Glomerular visceral epithelial cell (primary cell): ENCODE data around the gene GREB1.

Experiments
- DNase-seq: peaks from one replicate; pipeline ENCODE4 v3.0.0-alpha.2; 2016; ENCODE audit errors: extremely low spot score

Gene GREB1

DNA sequence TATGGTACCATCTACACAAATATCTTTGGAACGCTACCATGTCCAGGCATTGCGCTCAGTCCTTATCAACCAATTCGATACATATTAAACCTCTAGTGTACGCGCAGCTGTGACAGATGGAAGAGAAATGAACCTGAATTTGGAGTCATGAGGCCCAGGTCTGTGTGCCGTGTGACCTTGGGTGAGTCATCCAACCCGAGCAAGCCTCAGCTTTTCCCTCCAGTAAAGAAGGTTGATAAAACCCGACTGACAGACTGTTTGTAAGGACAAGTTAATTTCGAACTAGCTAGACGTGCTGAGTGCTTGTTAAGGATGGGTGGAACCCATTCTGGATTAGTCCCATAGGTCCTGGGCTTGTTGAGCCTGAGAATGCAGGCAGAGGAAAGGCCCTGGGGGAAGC lies 28.2 kb downstream of the GREB1 start:
- DNase-seq = no peak

DNA sequence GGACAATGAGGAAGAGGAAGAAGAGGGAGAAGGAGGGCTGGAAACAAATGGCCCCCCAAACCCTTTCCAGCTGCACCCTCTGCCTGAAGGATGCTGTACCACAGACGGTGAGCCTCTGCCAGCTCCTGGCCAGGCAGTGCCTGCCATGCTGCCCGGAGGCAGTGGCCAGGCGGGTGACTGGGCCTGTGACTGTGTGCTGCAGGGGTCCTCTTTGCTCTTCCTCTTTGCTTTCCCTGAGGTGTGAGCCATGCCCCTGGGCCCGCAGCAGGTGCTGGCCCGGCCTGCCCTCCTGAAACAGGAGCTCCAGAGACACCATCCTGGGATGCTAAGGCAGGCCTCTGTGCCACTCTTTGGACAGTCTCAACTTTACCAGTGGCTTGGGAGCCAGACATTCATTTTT lies 28.6 kb downstream of the GREB1 start:
- DNase-seq = no peak

DNA sequence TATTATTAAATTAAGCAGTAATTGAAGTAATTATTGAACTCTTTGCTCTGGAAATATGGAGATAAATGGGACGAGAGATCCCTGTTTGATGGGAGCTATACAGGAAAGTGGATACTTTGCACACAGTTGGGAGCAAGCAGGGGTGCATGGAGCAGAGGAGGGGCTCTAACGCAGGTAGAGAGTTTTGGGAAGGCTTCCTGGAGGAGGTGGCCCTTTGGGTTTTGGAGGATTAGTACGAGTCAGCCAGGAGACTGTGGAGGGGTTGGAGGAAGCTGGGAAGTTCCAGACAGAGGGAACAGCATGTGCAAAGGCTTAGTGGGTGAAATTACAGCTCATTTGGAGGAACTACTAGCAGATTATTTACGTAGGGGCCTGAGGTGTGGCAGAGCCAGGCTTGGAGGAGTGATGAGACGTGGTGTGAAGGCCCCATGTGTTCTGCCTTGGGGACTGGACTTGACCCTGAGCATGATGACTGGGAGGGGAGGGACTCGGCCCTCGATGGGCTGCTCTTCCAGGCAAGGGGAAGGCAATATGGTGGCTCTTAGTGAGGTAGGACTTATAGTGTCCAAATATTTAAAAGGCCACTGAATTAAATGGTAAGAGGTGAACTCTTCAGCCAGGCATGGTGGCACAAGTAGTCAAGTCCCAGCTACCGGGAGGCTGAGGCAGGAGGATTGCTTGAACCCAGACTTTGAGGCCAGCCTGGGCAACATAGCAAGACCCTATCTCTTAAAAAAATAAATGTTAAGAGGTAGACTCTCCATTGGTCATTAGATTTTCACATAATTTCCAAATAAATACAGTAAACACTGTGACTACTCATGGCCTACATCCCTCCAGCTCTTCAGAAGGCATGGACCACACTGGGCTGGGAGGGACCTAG lies 30.2 kb downstream of the GREB1 start:
- no peak for DNase-seq

DNA sequence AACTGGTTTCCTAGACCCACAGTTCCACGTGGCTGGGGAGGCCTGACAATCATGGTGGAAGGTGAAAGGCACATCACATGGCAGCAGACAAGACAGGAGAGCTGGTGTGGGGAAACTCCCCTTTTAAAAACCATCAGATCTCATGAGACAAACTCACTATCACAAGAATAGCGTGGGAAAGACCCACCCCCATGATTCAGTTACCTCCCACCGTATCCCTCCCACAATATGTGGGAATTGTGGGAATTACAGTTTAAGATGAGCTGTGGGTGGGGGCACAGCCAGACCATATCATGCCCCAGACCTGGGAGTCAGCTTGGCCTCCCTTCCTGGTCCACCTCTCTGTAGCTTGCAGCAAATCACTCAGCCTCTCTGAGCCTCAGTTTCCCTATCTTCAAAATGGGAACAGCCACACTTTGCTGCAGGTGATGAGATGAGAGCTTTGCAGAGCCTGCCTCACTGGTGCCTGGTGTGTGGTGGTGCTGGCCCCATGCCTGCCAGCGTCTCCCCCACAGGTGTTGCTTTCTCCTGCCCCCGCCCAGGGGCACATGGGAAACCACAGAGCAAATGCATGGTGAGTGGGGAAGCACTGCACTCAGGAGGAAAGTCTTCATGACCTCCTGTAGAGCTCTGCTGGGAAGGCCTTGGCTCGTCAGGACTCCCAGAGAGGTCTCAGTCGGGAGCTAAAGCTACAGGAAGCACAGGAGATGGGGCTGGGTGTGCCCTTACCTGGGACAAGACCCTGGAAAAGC lies 31.1 kb downstream of the GREB1 start:
- DNase-seq = no peak

DNA sequence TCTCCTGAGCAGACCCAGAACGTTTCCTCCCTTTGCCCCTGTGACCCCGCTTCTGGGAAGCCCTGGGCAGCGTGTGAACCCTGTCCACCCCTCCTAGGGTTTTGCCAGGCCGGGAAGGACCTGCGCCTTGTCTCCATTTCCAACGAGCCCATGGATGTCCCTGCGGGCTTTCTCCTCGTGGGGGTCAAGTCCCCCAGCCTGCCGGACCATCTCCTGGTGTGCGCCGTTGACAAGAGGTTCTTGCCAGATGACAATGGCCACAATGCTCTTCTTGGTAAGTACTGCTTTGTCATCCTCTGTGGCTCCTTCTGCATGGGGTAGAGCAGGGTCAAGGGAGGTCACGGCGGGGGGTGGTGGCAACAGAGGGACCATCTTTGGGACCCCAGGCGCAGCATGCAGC lies 32.5 kb downstream of the GREB1 start:
- no peak for DNase-seq

DNA sequence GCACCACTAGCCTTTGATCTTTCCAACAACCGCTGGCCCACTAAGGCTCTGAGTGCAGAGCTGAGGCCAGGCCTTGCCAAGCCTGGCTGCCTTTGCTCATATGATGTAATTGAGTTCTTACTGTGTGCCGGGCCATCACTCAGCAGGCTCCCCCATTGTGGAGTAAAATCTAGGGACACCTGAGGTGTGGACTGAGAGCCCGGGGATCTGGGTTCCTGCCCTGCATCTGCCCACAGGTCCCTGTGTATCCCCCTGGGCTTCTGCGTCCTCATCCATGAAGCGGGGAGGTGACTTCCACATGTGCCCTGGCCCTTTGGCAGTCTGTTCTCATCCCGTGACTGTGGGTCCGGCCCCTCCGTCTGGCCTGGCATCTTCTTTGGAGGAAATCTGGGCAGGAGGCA lies 33.8 kb downstream of the GREB1 start:
- no peak for DNase-seq

DNA sequence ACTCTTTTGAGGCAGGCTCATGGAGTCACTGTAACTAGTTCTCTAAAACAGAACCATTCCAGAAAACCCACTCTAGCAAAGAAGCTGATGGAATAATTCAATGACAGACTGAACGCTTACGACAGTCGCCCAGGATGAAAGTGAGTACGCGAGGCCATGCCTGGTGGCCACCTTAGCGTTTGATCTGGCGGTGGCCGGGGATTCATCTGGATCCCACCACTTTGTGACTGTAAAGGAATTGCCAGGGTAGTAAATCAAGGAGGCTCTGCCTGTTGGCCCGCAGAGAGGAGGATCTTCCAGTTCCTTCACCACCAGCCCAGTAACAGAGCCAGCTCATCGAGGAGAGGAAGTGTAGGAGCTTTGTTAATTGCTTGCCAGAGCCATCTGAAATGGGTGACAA lies 34.6 kb downstream of the GREB1 start:
- no peak for DNase-seq

DNA sequence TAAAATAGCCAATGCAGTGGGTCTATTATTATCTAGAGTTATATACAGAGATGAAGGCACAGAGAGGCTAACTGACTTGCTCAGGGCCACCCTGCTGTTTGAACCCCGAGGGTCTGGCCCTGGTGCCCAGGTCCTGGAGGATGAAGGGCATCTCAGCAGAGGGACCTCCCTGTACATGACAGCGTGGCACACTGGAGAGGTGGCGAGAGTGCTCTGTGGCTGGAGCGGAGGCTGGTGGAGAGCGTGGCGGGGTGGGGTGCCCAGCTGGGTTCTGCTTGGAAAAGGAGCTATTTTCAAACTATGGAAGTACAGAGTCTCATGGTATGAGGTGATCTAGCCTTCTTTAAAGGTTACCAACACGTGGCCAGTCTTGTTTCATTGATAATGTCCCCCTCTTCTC lies 35.8 kb downstream of the GREB1 start:
- no peak for DNase-seq

DNA sequence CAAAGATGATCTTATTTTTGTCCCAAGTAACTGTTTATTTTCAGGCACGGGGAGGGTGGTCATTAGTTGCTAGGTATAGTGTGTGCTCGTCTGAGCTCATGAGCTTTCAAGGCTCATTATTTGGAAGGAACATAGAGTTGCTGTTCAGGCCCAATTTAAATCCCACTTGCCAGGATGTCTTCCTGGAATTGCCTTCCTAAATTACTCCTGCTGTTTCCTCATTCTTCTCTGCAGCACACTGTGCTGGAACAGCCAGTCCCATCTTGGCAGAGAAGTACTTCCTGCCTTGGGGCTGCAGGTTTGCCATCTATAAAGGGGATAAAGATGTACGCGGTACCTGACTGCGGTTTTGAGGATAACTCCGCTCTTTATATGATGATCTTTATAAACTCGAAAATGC lies 37.3 kb downstream of the GREB1 start:
- DNase-seq = no peak

DNA sequence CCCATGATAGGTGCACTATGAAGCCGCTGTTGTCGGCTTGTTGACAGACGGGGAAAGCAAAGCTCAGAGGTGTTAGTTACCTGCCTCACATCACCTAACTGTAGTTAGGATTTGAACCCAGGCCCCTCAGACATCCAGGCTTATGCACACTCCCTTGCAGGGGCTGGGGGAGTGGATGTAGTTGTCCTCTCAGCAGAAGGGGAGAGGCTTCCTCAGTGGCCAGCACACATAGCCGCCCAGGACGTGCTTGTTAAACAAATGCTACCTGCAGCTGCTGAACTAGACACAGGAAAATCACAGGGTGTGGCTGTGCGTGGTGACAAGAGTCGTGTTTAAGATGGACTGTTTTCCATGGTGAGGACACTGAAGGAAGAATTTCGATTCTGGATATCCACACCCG lies 39.2 kb downstream of the GREB1 start:
- no peak for DNase-seq

DNA sequence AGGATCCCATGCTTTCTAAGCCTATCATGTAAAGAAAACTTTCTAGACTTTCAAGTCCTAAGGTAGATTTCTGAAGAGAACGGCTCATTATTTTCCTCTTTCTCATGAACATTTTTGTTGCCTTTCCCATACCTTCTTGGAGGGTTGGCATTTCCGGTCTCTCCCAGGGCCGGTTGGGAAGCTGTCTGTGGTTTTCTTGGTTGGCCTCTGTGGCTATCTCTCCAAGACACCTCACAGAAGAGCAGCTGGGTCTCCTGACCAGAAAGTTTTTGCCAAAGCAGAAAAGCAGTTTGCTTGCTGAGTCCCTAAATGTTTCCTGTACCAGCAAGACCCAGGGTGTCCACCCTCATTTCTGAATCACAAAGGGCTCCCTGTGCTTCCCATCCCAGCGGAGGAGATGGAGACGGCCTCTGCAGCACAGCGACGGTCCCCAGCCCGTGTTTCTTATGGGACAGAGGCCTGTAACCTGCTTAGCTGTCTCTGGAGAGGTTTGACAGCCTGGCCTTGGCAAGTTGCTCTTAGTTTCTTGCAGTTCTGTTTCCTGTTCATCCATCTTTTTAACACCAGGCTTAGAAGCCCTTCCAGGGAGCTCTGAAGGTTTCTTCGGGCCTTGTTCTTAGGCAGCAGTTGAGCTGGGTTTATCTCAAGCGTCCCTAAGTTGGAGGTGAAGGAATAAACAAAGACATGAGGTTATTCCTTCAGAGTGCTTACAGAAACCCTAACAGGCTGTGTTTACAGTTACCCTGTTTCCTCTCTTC lies 39.8 kb downstream of the GREB1 start:
- DNase-seq = peak; percentile 2

DNA sequence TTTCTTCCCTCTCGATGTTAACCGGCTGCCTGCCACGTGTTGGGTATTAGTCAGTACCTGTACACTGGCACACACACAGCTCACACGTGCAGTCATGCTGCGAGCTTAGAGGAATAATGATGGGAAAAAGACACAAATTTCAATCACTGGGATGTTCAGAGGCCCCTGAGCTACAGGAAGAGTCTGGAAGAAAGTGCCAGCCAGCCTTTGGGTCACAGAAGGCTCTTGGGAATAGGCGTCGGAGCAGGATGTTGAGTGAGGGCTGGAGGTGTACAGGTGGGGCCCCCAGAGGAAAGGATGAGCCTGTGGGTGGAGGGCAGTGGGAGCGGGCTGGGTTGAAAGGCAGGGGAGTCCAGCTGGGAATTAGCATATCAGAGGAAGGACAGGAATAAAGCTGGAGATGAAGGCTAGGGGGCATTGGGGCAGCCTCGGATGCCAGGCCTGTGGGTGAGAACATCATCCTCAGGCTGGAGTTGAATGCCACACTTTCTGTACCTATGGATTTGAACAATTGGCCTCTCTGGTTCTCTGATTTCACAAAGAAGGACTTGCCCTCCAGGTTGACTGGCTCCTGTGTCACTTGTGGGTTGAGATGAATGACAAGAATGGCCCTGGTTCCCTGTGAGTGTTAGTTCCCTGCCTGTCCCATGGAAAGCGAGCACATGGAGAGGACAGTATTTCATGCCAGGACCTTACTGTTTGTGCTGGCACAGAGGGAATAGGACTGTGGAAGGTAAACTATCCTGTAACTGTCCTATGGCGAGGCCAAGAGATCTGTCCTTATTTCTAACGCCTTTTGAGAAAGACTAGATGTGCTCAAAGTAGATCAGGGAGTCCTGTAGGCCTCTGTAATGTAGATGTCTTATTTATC lies 40.6 kb downstream of the GREB1 start:
- no peak for DNase-seq

DNA sequence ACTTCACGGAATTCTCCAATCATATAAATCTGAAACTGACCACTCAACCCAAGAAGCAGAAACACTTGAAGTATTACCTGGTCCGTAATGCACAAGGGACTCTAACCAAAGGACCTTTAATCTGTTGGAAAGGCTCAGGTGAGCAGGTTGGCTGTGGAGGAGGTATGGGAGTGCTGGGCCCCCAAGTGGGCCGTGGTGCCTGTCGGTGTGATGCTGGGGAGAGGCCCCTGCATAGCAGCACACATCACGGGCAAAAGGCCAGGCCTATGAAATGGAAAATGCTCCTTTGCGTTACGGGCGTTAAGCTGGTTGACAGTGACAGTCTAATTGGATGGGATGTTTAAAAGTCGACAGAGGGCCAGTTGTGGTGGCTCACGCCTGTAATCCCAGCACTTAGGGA lies 42.6 kb downstream of the GREB1 start:
- DNase-seq = no peak

DNA sequence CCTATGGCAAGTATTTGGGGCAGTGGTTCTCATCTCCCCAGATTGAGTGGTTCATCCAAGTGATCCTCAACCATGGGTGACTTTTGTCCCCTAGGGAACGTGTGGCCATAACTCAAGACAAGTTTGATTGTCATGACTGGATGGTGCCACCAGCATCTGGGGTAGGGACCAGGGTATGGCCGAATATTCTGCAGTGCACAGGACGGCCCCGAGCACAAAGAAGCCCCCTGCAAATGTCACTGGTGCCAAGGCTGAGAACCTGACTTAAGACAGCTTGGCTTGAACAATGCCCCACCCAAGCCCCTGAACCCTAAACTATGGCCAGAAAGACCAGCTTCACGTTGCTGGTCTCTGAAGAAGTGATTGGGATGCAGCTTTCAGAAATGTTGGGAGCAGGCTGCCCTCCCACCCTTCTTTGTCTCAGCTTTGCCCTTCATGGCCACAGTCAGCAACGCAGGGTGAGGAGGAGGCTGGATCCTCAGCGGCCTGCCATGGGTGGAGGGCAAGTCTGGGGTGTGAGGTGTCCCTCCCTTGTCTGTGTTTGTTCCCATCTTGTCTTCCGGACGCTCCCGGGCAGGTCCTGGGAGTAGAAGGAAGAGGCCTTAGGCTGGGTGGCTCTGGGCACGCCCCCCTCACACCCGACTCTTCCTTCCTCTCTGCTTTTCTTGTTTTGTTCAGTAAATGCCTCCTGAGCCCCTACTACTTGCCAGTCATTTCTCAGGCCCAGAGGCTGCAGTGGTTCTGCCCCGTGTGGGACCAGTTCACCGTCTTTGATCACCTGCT lies 43.4 kb downstream of the GREB1 start:
- no peak for DNase-seq

DNA sequence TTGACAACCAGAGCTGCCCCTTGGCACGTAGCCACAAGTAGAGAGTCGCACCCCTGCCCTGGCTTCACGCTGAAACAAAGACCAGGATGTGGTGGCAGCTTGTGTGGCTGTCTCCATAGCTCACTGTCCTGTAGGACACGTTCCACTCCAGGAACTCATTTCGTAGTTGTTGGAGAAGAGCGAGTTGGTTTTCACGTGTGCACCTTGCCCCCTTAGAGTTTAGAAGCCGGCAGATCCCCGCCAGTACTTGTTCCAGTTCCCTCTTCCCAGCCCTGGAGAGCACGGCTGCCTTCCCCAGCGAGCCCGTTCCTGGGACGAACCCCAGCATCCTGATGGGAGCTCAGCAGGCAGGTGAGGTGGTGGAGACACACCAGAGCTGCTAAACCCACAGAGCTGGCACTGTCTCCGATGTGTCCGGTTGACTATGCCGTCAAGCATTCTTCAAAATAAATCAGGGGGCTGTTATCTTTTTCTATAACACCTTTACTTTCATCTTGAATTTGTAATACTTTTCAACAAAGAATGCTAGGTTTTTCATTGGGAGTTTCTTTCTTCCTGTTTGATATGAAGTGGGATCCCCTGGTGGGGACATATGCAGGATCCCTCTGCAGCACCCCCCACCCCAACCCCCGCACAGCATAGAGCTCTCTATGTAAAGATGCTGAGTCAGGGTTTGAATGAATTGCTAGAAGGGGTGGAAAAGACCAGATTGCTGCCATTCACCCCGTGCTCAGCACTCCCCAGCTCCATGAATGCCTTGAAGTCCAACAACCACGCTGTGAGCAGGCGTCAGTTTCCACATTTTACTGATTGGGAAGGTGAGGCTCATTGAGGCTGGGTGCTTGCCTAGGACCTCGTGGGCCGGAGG lies 44.5 kb downstream of the GREB1 start:
- no peak for DNase-seq

DNA sequence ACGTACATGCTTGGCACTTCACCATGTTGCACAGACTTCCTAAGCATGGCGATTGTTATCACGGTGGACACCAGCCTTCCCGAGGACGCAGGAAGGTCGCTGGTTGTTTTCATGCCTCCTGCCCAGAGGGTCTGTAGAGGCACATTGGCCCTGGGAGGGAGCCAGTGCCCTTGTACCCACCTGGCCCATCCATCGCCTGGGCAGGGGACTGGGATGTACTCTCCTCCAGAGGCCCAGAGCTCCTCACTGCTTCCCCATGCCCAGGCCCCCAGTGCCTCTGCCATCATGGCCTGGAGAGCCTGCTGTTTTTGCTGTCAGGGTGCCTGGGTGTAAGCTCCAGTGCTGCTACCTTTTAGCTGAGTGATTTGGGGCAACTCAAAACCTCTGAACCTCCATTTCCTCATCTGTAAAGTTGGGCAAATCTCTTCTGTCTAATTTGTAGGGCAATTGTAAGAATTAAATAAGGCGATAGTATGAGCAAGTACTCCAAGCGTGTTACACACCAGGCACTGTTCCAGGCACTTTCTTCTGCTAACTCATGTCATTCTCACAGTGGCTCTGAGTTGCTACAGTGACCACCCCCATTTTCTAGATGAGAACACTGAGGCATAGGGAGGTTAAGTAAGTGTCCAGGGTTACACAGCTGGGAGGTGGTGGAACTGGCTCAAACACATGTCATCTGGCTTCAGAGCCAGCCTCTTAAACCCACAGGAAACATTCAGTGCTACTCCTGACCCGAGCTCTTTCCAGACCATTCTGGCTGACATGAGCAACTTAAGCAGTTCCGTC lies 45.3 kb downstream of the GREB1 start:
- DNase-seq = no peak

DNA sequence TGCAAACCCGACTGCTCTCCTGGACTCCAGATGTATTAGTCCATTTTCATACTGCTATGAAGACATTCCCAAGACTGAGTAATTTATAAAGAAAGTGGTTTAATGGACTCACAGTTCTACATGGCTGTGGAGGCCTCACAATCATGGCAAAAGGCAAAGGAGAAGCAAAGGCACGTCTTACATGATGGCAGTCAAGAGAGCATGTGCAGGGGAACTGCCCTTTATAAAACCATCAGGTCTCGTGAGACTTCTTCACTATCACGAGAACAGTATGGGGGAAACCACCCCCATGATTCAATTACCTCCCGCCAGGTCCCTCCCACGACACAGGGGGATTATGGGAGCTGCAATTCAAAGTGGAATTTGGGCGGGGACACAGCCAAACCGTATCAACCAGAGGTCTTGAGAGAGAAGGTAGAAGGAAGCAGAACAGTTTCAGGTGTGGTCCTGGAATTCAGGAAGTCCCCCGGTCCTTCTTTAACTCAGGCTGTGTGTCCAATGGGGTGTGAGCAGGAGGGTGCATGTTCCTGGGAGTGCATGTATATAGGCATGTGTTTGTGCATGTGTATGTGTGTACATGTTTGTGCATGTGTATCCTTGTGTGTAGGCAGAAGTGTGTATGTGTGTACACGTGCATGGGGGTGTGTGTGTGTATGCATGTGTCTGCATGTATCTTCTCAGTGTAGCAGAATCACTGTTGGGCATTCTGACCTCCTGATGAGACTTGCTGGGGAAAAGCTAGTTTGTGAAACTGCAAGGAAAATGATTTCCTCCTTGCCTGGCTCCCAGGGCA lies 46.2 kb downstream of the GREB1 start:
- no peak for DNase-seq

DNA sequence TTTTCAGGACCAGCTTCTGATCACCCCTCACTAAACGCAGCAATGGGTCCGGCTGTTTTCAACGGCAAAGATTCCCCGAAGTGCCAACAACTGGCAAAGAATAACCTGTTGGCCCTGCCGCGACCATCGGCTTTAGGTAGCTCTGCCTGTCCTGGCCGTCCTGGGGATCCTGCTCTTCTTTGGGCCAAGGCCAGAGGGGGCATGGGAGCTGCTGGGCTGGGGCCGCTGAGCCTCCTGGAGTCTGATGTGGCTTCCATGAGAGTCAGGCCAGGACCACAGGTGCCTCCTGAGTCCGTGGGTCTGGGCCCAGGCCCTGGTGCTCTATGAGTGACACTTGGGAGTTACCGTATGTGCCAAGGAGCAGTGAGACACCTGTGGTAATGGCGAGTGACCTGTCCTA lies 46.9 kb downstream of the GREB1 start:
- no peak for DNase-seq
